Activated B cell treated with CpG ODN at 0.5 μM for 24 hours (primary cell): ENCODE data around the gene C16orf96. TPM values are rescaled to one million over a fixed set of nuclear protein-coding genes. Genes with fewer than 3 reads are reported as not detected.

Experiments used
- ATAC-seq: fragments of 200-7000 bp; cut with Tn5 transposase; one replicate; pipeline ENCODE4 v1.10.0; 2021; ENCODE audit warnings: low read depth, mild to moderate bottlenecking, moderate library complexity
- CTCF ChIA-PET: fragments of 350-600 bp; sonication (Branson Sonifier 250); formaldehyde crosslinking; loops from one replicate; lab custom pipeline; 2021; ENCODE audit warnings: antibody characterized with exemption; lab: Charles Lee
- POLR2A ChIA-PET: fragments of 350-600 bp; sonication (Branson Sonifier 250); formaldehyde crosslinking; loops from one replicate; lab custom pipeline; 2021; ENCODE audit warnings: antibody characterized with exemption; lab: Charles Lee
- DNase-seq: peaks from one replicate; pipeline ENCODE4 v3.0.0; 2022
- H3K27ac Mint-ChIP-seq: one replicate; pipeline ENCODE4 v1.8.0; 2020; ENCODE audit warnings: mixed read lengths
- H3K27me3 Mint-ChIP-seq: one replicate; pipeline ENCODE4 v1.8.0; 2021; ENCODE audit warnings: mixed read lengths
- H3K36me3 Mint-ChIP-seq: one replicate; pipeline ENCODE4 v1.8.0; 2021; ENCODE audit warnings: low read depth, mixed read lengths
- H3K4me1 Mint-ChIP-seq: one replicate; pipeline ENCODE4 v1.8.0; 2021; ENCODE audit warnings: mixed read lengths
- H3K4me3 Mint-ChIP-seq: one replicate; pipeline ENCODE4 v1.8.0; 2020; ENCODE audit warnings: mild to moderate bottlenecking, mixed read lengths
- H3K9me3 Mint-ChIP-seq: one replicate; pipeline ENCODE4 v1.8.0; 2020; ENCODE audit warnings: mixed read lengths
- intact Hi-C: fragments of 100-400 bp; cut with micrococcal nuclease; formaldehyde crosslinking; loops from one replicate; pipeline ENCODE4 v1.15.1; 2024
- total RNA-seq: library from RNA; stranded (reverse); gene quantifications from 2 replicates; pipeline ENCODE4 v1.2.3, GENCODE V29; 2022
- TF ChIP-seq, protein P1 (sequence below): fragments of 200-600 bp; IDR thresholded peaks from one replicate; pipeline ENCODE4 v1.8.0; 2022; ENCODE audit warnings: antibody characterized with exemption, mild to moderate bottlenecking

The C16orf96 gene
- total RNA-seq, 1 donor from 2014 or later: 0.13 TPM

- no peak overlapping the region for H3K27ac Mint-ChIP-seq
- no peak for DNase-seq
- H3K4me3 Mint-ChIP-seq: no peak overlapping the region
- intact Hi-C loops: no loop called here
- H3K36me3 Mint-ChIP-seq: peaks cover 14% of the 10 kb centered on the region
- no peaks in the 10 kb centered on the region for H3K27me3 Mint-ChIP-seq
- POLR2A ChIA-PET: interaction anchor here (0.7 kb wide), 1 partner anchor 26 kb away, joined by 3 read pairs; no protein-coding TSS in a partner anchor
- ATAC-seq: no peak
- CTCF ChIA-PET: interaction anchor here (0.7 kb wide), 1 partner anchor 140 kb away, joined by 3 read pairs; no protein-coding TSS in a partner anchor
- H3K4me1 Mint-ChIP-seq: peaks cover 35% of the 10 kb centered on the region
- peaks cover 4% of the 10 kb centered on the region for H3K9me3 Mint-ChIP-seq
- TF ChIP-seq, protein P1, sequence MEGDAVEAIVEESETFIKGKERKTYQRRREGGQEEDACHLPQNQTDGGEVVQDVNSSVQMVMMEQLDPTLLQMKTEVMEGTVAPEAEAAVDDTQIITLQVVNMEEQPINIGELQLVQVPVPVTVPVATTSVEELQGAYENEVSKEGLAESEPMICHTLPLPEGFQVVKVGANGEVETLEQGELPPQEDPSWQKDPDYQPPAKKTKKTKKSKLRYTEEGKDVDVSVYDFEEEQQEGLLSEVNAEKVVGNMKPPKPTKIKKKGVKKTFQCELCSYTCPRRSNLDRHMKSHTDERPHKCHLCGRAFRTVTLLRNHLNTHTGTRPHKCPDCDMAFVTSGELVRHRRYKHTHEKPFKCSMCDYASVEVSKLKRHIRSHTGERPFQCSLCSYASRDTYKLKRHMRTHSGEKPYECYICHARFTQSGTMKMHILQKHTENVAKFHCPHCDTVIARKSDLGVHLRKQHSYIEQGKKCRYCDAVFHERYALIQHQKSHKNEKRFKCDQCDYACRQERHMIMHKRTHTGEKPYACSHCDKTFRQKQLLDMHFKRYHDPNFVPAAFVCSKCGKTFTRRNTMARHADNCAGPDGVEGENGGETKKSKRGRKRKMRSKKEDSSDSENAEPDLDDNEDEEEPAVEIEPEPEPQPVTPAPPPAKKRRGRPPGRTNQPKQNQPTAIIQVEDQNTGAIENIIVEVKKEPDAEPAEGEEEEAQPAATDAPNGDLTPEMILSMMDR: no peak
These were observed 72.1 kb downstream of the C16orf96 start for GRCh38 chr16:4628283-4628682.

GRCh38 chr16:4631444-4631843 is 75.3 kb downstream of the C16orf96 start:
- no peaks in the 10 kb centered on the region for H3K27me3 Mint-ChIP-seq
- no peak overlapping the region for H3K27ac Mint-ChIP-seq
- TF ChIP-seq, protein P1: no peak
- no peak for ATAC-seq
- POLR2A ChIA-PET: no interaction called here
- peaks cover 16% of the 10 kb centered on the region for H3K4me1 Mint-ChIP-seq
- H3K9me3 Mint-ChIP-seq: peaks cover 4% of the 10 kb centered on the region
- DNase-seq: no peak
- intact Hi-C loops: no loop called here
- peaks cover 19% of the 10 kb centered on the region for H3K36me3 Mint-ChIP-seq
- CTCF ChIA-PET: no interaction called here
- H3K4me3 Mint-ChIP-seq: no peak overlapping the region

GRCh38 chr16:4633910-4634635 is 77.9 kb downstream of the C16orf96 start:
- H3K4me1 Mint-ChIP-seq: peaks cover 9% of the 10 kb centered on the region
- peaks cover 4% of the 10 kb centered on the region for H3K9me3 Mint-ChIP-seq
- CTCF ChIA-PET: no interaction called here
- DNase-seq (no peak), ATAC-seq (no peak)
- no peak overlapping the region for H3K27ac Mint-ChIP-seq
- TF ChIP-seq, protein P1: no peak
- intact Hi-C loops: no loop called here
- no peaks in the 10 kb centered on the region for H3K27me3 Mint-ChIP-seq
- H3K36me3 Mint-ChIP-seq: peaks cover 29% of the 10 kb centered on the region
- H3K4me3 Mint-ChIP-seq: no peak overlapping the region
- POLR2A ChIA-PET: interaction anchor here (1.3 kb wide), 1 partner anchor 9 kb away, joined by 5 read pairs; the partner anchor contains the start of gene MGRN1

DNA sequence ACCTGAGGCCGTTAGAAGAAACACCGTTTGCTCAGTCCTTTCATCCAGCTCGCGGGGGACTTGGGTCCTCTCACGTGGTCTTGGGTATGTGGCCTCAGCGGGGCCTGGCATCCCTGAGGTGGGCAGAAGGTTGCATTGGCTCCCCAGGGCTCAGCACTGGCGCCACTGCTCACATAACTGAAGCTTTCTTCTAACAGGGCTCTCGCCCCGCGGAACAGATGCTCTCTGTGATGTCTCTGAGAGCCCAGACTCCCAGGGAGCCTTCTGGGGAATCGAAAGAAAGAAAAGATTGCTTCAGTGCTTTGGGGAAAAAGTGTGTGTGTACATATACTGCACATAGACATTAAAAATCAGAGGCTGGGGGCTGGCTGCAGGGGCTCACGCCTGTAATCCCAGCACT is 78.6 kb downstream of the C16orf96 start:
- Mint-ChIP-seq H3K4me3 (no peak overlapping the region), H3K27ac (no peak overlapping the region), H3K27me3 (no peaks in the 10 kb centered on the region), H3K36me3 (peaks cover 29% of the 10 kb centered on the region), H3K9me3 (peaks cover 4% of the 10 kb centered on the region), H3K4me1 (peaks cover 7% of the 10 kb centered on the region)
- TF ChIP-seq, protein P1: no peak
- ATAC-seq (no peak), DNase-seq (no peak)
- intact Hi-C loops: no loop called here
- CTCF ChIA-PET: no interaction called here
- POLR2A ChIA-PET: interaction anchor here (1.3 kb wide), 1 partner anchor 10 kb away, joined by 5 read pairs; the partner anchor contains the start of gene MGRN1

- H3K27ac Mint-ChIP-seq: no peak overlapping the region
- H3K4me1 Mint-ChIP-seq: peaks cover 14% of the 10 kb centered on the region
- intact Hi-C loops: no loop called here
- CTCF ChIA-PET: no interaction called here
- H3K4me3 Mint-ChIP-seq: no peak overlapping the region
- H3K36me3 Mint-ChIP-seq: peaks cover 27% of the 10 kb centered on the region
- POLR2A ChIA-PET: interaction anchor here (0.6 to 1.3 kb wide), 3 partner anchors 11 to 976 kb away, joined by 3 to 5 read pairs (median 4); no protein-coding TSS in a partner anchor
- no peaks in the 10 kb centered on the region for H3K27me3 Mint-ChIP-seq
- ATAC-seq: no peak
- no peak for DNase-seq
- peaks cover 2% of the 10 kb centered on the region for H3K9me3 Mint-ChIP-seq
- TF ChIP-seq, protein P1: no peak
These were observed 80.1 kb downstream of the C16orf96 start for GRCh38 chr16:4636196-4636595.
